ENCODE data around the gene ADM.
"Not testable (repeated sequence)": the region's sequence is repeated elsewhere in the genome, so short reads cannot be mapped to it uniquely, and the experiment has no call there.

Gene ADM

GRCh38 chr11:10304495-10305261, at the start of gene ADM:
TSS of gene ADM (plus strand) at chr11:10305073. CDS start at chr11:10305701, 628 bp downstream.
- DNase-seq = peak in 45 of 58 donors; percentile 27 to 82 (median 54)

- no peak for DNase-seq
These were observed 49.3 kb upstream of the ADM start for GRCh38 chr11:10255388-10256125.

- no peak for DNase-seq
These were observed 47.4 kb upstream of the ADM start for GRCh38 chr11:10257478-10257877.

GRCh38 chr11:10261821-10262220, 43.1 kb upstream of the ADM start:
- DNase-seq = no peak

- no peak for DNase-seq
These were observed 40.9 kb upstream of the ADM start for GRCh38 chr11:10263929-10264328.

GRCh38 chr11:10264716-10265115, 40.2 kb upstream of the ADM start:
- DNase-seq = not testable (repeated sequence)

GRCh38 chr11:10265936-10266335, 38.9 kb upstream of the ADM start:
- no peak for DNase-seq

- no peak for DNase-seq
These were observed 37.1 kb upstream of the ADM start for GRCh38 chr11:10267821-10268220.

- DNase-seq = no peak
These were observed 36.0 kb upstream of the ADM start for GRCh38 chr11:10268746-10269488.

GRCh38 chr11:10272132-10272531, 32.7 kb upstream of the ADM start:
- DNase-seq = no peak

GRCh38 chr11:10273738-10274137, 31.1 kb upstream of the ADM start:
- no peak for DNase-seq

- DNase-seq = no peak
These were observed 30.1 kb upstream of the ADM start for GRCh38 chr11:10274726-10275125.

GRCh38 chr11:10275714-10276113, 29.2 kb upstream of the ADM start:
- no peak for DNase-seq

- no peak for DNase-seq
These were observed 22.8 kb upstream of the ADM start for GRCh38 chr11:10282117-10282516.

GRCh38 chr11:10283991-10284390, 20.9 kb upstream of the ADM start:
- DNase-seq = no peak

- no peak for DNase-seq
These were observed 19.6 kb upstream of the ADM start for GRCh38 chr11:10285148-10285802.

GRCh38 chr11:10287140-10287539, 17.7 kb upstream of the ADM start:
- no peak for DNase-seq

GRCh38 chr11:10287766-10288715, 16.8 kb upstream of the ADM start:
- no peak for DNase-seq

- DNase-seq = no peak
These were observed 15.8 kb upstream of the ADM start for GRCh38 chr11:10288881-10289764.

All from anterior cingulate cortex (tissue), 58 donors.